NCI-H2171 treated with DMSO at 0.1 percent for 48 hours (cell line): ENCODE results near the gene RUFY3.
"Not testable (repeated sequence)": the region's sequence is repeated elsewhere in the genome, so short reads cannot be mapped to it uniquely, and the experiment has no call there.

Experiments
- DNase-seq: peaks from one replicate; lab custom pipeline; 2025; lab: John Stamatoyannopoulos, UW

The RUFY3 gene

GRCh38 chr4:70706044-70706461, 15.7 kb upstream of the RUFY3 start:
- no peak for DNase-seq

DNA sequence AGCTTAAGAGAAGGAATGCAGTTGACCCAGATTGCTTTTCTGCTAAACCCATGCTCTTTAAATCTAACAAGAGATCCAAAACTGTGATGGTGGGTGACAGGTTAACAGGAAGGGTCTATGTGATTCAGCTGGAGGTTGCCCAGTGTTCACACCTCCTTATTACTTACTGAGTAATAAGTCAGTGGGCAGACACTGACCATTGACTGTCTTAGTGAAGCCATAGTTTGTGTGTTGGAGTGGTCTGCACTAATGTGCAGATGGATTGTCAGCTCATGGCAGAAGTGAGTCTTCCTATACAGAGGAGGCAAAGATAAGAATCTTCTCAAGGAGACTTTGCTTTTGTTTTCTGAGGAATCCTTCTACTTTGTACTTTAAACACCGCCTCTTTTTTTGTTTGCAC, 15.2 kb upstream of the RUFY3 start:
- no peak for DNase-seq

GRCh38 chr4:70709611-70710205, 12.1 kb upstream of the RUFY3 start:
- no peak for DNase-seq

- DNase-seq: no peak
Observed at GRCh38 chr4:70711599-70711998, 10.2 kb upstream of the RUFY3 start.

- no peak for DNase-seq
Observed at GRCh38 chr4:70712150-70712549, 9.6 kb upstream of the RUFY3 start.

GRCh38 chr4:70712604-70713452, 8.9 kb upstream of the RUFY3 start:
- DNase-seq: no peak

- no peak for DNase-seq
Observed at GRCh38 chr4:70713453-70714078, 8.2 kb upstream of the RUFY3 start.

DNA sequence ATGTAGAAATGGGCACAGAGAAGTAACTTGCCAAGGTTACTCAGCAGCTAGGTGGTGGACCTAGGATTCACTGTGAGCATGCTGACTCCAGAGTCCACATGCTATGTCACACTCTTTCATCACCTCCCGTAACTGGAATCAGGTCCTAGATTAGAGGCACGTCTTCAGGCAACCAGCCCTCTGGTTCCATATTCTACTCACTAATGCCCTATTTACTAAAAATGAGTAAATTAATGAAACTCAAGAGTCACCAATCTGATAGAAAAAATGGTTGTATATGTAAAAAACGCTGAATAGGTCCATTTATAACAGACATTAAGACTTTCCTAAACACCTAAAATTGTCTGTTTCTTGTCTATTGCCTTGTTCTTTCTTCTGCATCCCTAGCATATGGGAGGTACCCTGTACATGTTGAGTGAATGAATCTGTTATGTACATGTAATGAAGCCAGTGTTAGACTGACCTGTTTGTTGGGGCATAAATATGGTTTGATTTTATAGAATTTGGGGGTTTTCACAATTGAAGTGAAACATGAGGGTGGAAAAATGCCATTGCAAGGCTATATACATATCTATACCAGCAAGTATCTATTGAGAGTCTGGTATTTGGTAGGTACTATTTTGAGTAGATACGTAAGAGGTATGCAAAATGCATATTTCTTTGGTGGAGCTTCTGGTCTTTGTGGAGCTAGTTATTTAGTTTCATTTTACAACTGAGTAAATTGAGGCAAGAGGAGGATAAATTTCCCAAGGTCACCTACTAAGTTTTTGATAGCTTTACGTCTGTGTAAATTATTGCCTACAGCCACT, 7.5 kb upstream of the RUFY3 start:
- DNase-seq: no peak

DNA sequence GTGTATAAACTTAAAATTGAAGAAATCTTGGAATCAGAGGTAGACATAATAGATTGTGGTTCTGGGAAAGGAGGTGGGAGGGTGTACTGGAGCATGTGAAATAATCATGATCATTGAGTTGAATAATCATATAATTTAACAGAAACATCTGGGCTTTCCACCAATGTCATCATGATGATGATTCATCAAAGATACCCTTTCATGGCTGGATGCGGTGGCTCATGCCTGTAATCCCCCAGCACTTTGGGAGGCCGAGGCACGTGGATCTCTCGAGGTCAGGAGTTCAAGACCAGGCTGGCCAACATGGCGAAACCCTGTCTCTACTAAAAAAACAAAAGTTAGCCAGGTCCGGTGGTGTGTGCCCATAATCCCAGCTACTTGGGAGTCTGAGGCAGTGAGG, 6.7 kb upstream of the RUFY3 start:
- DNase-seq: no peak

DNA sequence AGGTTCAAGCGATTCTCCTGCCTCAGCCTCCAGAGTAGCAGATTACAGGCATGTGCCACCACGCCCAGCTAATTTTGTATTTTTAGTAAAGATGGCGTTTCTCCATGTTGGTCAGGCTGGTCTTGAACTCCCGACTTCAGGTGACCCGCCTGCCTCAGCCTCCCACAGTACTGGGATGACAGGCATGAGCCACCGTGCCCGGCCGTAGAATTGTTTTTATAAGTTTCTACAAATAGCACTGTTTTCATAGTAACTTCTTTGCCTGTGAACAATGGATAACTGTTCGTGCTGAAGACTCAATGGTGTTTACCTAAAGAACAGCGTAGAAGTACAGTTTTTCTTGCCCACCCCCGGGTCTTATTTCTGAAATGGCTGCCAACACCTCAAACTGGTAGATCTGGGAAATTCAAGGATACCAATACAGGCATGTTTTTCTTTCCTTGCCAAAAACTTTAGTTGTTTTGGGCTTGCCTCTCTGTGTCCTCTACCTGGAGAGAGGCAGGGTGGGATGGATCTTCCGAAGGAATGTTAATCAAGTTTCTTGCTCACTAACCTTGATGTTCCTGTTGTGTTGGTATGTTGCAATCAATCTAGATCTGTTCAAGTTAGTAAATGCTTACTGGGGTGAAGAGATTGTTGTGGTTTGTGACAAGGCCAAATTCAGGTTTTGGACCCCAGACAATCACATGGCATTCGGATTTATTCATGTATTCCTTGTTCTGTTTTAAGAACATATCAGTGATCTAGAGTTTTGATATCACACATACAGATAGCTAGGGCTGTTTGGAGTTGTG, 2.8 kb upstream of the RUFY3 start:
- DNase-seq: no peak

GRCh38 chr4:70722199-70722791, 531 bp downstream of the RUFY3 start:
- DNase-seq: peak; percentile 52

GRCh38 chr4:70724463-70724862, 2.7 kb downstream of the RUFY3 start:
- no peak for DNase-seq

DNA sequence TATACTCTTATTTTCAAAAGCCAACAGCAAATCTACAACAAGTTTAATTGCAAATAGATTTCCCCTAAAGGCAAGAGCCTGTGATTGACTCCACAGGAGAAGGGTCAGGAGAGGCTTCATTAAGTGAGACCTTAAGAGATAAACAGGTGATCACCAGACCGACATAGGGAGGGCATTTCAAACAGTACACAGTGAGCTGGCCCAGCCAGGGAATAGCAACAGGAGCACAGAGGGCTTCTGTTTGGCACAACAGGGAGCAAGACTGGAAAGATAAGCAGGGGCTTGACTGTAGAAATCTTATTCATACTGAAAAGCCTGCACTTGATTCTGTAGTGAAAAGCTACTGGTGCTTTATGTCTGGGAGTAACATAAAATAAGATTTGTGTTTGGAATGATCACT, 3.9 kb downstream of the RUFY3 start:
- DNase-seq: no peak

DNA sequence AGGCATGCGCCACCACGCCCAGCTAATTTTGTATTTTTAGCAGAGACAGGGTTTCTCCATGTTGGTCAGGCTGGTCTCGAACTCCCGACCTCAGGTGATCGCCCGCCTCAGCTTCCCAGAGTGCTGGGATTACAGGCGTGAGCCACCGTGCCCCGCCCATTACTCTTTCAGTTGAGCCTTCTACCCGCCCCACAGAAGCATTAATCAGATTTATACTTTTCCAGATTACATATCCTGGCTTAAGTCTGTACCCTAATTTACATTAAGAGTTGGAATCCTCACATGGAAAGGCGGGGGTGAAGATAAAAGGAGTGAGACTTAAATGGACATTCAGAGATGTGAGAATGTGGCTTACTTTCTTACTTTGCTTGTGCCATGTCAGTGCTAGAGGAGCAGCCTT, 4.8 kb downstream of the RUFY3 start:
- not testable (repeated sequence) for DNase-seq

- no peak for DNase-seq
Observed at GRCh38 chr4:70728091-70728490, 6.3 kb downstream of the RUFY3 start.

- DNase-seq: not testable (repeated sequence)
Observed at GRCh38 chr4:70732878-70733277, 11.1 kb downstream of the RUFY3 start.

GRCh38 chr4:70734168-70734954, 12.6 kb downstream of the RUFY3 start:
- no peak for DNase-seq

GRCh38 chr4:70734971-70735370, 13.2 kb downstream of the RUFY3 start:
- no peak for DNase-seq

DNA sequence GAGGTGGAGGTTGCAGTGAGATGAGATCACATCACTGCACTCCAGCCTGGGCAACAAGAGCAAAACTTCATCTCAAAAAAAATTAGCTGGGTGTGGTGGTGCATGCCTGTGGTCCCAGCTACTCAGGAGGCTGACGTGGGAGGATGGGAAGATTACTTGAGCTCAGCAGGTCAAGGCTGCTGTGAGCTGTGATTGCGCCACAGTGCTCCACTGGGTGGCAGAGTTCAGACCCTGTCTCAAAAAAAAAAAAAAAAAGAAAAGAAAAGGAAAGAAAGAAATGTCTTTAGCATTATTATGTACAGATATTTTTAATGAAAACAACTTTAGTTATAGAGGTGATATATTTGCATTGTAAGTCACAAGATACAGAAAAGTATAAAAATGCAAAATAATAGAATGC, 14.2 kb downstream of the RUFY3 start:
- DNase-seq: peak; percentile 5

DNA sequence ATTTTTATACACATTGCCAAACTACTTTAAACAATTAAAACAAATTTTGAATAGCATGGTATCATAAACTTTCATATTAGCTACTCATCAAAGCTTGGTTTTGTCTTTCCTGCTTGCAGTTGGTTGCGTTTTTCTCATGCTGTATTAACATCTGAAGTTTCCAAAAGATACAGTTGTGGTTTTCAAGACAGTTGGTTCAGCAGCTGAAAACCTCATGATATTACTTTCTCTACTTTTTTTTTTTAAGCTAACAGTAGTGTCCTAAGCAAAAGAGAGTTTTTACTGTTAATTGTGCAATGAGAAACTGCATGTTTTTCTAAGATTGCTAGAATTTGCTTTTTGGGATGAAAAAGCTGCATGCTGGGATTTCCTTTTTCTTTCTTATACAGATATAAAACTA, 15.2 kb downstream of the RUFY3 start:
- no peak for DNase-seq
